Measurements from ENCODE around the gene CFAP74.
"Not testable (repeated sequence)": the region's sequence is repeated elsewhere in the genome, so short reads cannot be mapped to it uniquely, and the experiment has no call there.

The CFAP74 gene

GRCh38 chr1:1940123-1940425 lies 63.5 kb downstream of the CFAP74 start:
- H3K27ac ChIP-seq (ENCODE audit: low read depth, low read length): no peak overlapping the region
- no peak overlapping the region for H3K4me3 ChIP-seq (ENCODE audit: low read length)
- H3K36me3 ChIP-seq (ENCODE audit: control insufficient read depth, insufficient read depth, low read length): no peaks in the 10 kb centered on the region
- H3K4me1 ChIP-seq (ENCODE audit: control insufficient read depth, insufficient read depth, low read length): no peaks in the 10 kb centered on the region
- H3K27me3 ChIP-seq (ENCODE audit: control insufficient read depth, insufficient read depth, low read length): peaks cover 5% of the 10 kb centered on the region
- H3K9ac ChIP-seq (ENCODE audit: low read length): no peak overlapping the region

- Histone ChIP-seq H3K4me3 (ENCODE audit: low read length) (no peak overlapping the region), H3K27me3 (ENCODE audit: control insufficient read depth, insufficient read depth, low read length) (peaks cover 5% of the 10 kb centered on the region), H3K9ac (ENCODE audit: low read length) (no peak overlapping the region), H3K4me1 (ENCODE audit: control insufficient read depth, insufficient read depth, low read length) (no peaks in the 10 kb centered on the region), H3K36me3 (ENCODE audit: control insufficient read depth, insufficient read depth, low read length) (no peaks in the 10 kb centered on the region), H3K27ac (ENCODE audit: low read depth, low read length) (no peak overlapping the region)
These were observed 64.1 kb downstream of the CFAP74 start for GRCh38 chr1:1939296-1940122.

GRCh38 chr1:1938613-1939295 lies 64.8 kb downstream of the CFAP74 start:
- Histone ChIP-seq H3K36me3 (ENCODE audit: control insufficient read depth, insufficient read depth, low read length) (no peaks in the 10 kb centered on the region), H3K4me3 (ENCODE audit: low read length) (no peak overlapping the region), H3K4me1 (ENCODE audit: control insufficient read depth, insufficient read depth, low read length) (no peaks in the 10 kb centered on the region), H3K27ac (ENCODE audit: low read depth, low read length) (no peak overlapping the region), H3K9ac (ENCODE audit: low read length) (no peak overlapping the region), H3K27me3 (ENCODE audit: control insufficient read depth, insufficient read depth, low read length) (peaks cover 5% of the 10 kb centered on the region)

- peaks cover 5% of the 10 kb centered on the region for H3K27me3 ChIP-seq (ENCODE audit: control insufficient read depth, insufficient read depth, low read length)
- no peak overlapping the region for H3K27ac ChIP-seq (ENCODE audit: low read depth, low read length)
- H3K4me1 ChIP-seq (ENCODE audit: control insufficient read depth, insufficient read depth, low read length): no peaks in the 10 kb centered on the region
- H3K36me3 ChIP-seq (ENCODE audit: control insufficient read depth, insufficient read depth, low read length): no peaks in the 10 kb centered on the region
- no peak overlapping the region for H3K4me3 ChIP-seq (ENCODE audit: low read length)
- no peak overlapping the region for H3K9ac ChIP-seq (ENCODE audit: low read length)
These were observed 65.4 kb downstream of the CFAP74 start for GRCh38 chr1:1938276-1938573.

- H3K27ac ChIP-seq (ENCODE audit: low read depth, low read length): no peak overlapping the region
- peaks cover 4% of the 10 kb centered on the region for H3K27me3 ChIP-seq (ENCODE audit: control insufficient read depth, insufficient read depth, low read length)
- no peak overlapping the region for H3K4me3 ChIP-seq (ENCODE audit: low read length)
- no peaks in the 10 kb centered on the region for H3K4me1 ChIP-seq (ENCODE audit: control insufficient read depth, insufficient read depth, low read length)
- no peak overlapping the region for H3K9ac ChIP-seq (ENCODE audit: low read length)
- no peaks in the 10 kb centered on the region for H3K36me3 ChIP-seq (ENCODE audit: control insufficient read depth, insufficient read depth, low read length)
These were observed 65.9 kb downstream of the CFAP74 start for GRCh38 chr1:1937549-1938275.

- H3K27ac ChIP-seq (ENCODE audit: low read depth, low read length): no peak overlapping the region
- H3K4me1 ChIP-seq (ENCODE audit: control insufficient read depth, insufficient read depth, low read length): no peaks in the 10 kb centered on the region
- H3K4me3 ChIP-seq (ENCODE audit: low read length): no peak overlapping the region
- no peaks in the 10 kb centered on the region for H3K36me3 ChIP-seq (ENCODE audit: control insufficient read depth, insufficient read depth, low read length)
- no peak overlapping the region for H3K9ac ChIP-seq (ENCODE audit: low read length)
- no peaks in the 10 kb centered on the region for H3K27me3 ChIP-seq (ENCODE audit: control insufficient read depth, insufficient read depth, low read length)
These were observed 66.5 kb downstream of the CFAP74 start for GRCh38 chr1:1937061-1937460.

- H3K27me3 ChIP-seq (ENCODE audit: control insufficient read depth, insufficient read depth, low read length); H3K27ac ChIP-seq (ENCODE audit: low read depth, low read length); H3K4me1 ChIP-seq (ENCODE audit: control insufficient read depth, insufficient read depth, low read length); H3K36me3 ChIP-seq (ENCODE audit: control insufficient read depth, insufficient read depth, low read length); H3K9ac ChIP-seq (ENCODE audit: low read length); H3K4me3 ChIP-seq (ENCODE audit: low read length): not testable (repeated sequence)
These were observed 68.7 kb downstream of the CFAP74 start for GRCh38 chr1:1934848-1935247.

GRCh38 chr1:1929639-1930545 lies 73.7 kb downstream of the CFAP74 start:
- Histone ChIP-seq H3K4me1 (ENCODE audit: control insufficient read depth, insufficient read depth, low read length) (no peaks in the 10 kb centered on the region), H3K36me3 (ENCODE audit: control insufficient read depth, insufficient read depth, low read length) (no peaks in the 10 kb centered on the region), H3K9ac (ENCODE audit: low read length) (no peak overlapping the region), H3K4me3 (ENCODE audit: low read length) (no peak overlapping the region), H3K27me3 (ENCODE audit: control insufficient read depth, insufficient read depth, low read length) (no peaks in the 10 kb centered on the region), H3K27ac (ENCODE audit: low read depth, low read length) (no peak overlapping the region)

- H3K36me3 ChIP-seq (ENCODE audit: control insufficient read depth, insufficient read depth, low read length): no peaks in the 10 kb centered on the region
- H3K27me3 ChIP-seq (ENCODE audit: control insufficient read depth, insufficient read depth, low read length): no peaks in the 10 kb centered on the region
- no peak overlapping the region for H3K4me3 ChIP-seq (ENCODE audit: low read length)
- H3K9ac ChIP-seq (ENCODE audit: low read length): no peak overlapping the region
- H3K4me1 ChIP-seq (ENCODE audit: control insufficient read depth, insufficient read depth, low read length): no peaks in the 10 kb centered on the region
- no peak overlapping the region for H3K27ac ChIP-seq (ENCODE audit: low read depth, low read length)
These were observed 74.4 kb downstream of the CFAP74 start for GRCh38 chr1:1929102-1929638.

GRCh38 chr1:1928231-1929101 lies 75.1 kb downstream of the CFAP74 start:
- Histone ChIP-seq H3K27me3 (ENCODE audit: control insufficient read depth, insufficient read depth, low read length) (no peaks in the 10 kb centered on the region), H3K4me1 (ENCODE audit: control insufficient read depth, insufficient read depth, low read length) (no peaks in the 10 kb centered on the region), H3K36me3 (ENCODE audit: control insufficient read depth, insufficient read depth, low read length) (no peaks in the 10 kb centered on the region), H3K9ac (ENCODE audit: low read length) (no peak overlapping the region), H3K4me3 (ENCODE audit: low read length) (no peak overlapping the region), H3K27ac (ENCODE audit: low read depth, low read length) (no peak overlapping the region)

GRCh38 chr1:1927751-1928150 lies 75.8 kb downstream of the CFAP74 start:
- no peaks in the 10 kb centered on the region for H3K27me3 ChIP-seq (ENCODE audit: control insufficient read depth, insufficient read depth, low read length)
- no peak overlapping the region for H3K4me3 ChIP-seq (ENCODE audit: low read length)
- H3K4me1 ChIP-seq (ENCODE audit: control insufficient read depth, insufficient read depth, low read length): no peaks in the 10 kb centered on the region
- H3K36me3 ChIP-seq (ENCODE audit: control insufficient read depth, insufficient read depth, low read length): no peaks in the 10 kb centered on the region
- no peak overlapping the region for H3K27ac ChIP-seq (ENCODE audit: low read depth, low read length)
- no peak overlapping the region for H3K9ac ChIP-seq (ENCODE audit: low read length)

Data from rectal smooth muscle tissue (tissue), 1 donor.